RKO (cell line): ENCODE results near the gene NOS3.
A peak's percentile ranks its signal among the peaks of the same experiment; 100 is the strongest.

Experiments used
- DNase-seq: peaks from one replicate; pipeline ENCODE4 v3.0.0-alpha.2; 2016; ENCODE audit warnings: low spot score

The NOS3 gene

DNA sequence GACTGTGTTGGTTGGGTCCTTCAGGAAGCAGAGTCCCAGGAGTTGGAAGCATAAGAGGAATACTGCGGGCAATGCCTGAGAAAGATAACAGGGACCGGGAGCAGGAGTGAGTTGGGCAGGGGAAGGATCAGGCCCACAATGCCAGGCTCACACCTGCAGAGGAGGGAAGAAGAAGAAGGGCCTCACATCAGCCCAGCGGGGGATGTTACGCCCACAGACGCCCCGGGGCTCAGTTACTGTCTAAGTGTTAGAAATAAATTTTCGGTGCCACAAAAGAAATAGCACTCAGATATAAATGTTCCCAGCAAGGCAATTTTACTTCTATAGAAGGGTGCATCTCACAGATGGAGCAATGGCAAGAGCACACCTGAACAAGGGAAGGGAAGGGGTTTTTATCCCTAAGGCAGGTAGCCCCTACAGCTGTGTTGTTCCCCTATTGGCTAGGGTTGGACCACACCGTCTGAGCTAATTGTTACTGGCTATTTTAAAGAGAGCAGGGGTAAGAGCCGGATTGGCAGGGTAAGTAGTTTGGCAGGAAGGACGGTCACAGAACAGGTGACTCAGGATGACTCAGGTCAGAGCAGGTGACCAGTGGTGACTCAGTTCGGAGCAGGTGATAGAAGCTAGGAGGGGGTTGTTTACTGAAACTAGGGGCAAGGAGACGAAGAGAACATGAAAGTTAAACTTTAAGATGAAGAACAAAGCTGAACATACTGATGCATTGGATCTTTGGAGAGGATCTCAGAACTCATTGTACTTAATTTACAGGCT is at the start of gene NOS3:
Gene NOS3, plus strand, starts transcription at position 602 of the 771 bp plus-strand sequence. CDS start 2,787 bp downstream, outside the sequence.
- DNase-seq: peak; percentile 74

DNA sequence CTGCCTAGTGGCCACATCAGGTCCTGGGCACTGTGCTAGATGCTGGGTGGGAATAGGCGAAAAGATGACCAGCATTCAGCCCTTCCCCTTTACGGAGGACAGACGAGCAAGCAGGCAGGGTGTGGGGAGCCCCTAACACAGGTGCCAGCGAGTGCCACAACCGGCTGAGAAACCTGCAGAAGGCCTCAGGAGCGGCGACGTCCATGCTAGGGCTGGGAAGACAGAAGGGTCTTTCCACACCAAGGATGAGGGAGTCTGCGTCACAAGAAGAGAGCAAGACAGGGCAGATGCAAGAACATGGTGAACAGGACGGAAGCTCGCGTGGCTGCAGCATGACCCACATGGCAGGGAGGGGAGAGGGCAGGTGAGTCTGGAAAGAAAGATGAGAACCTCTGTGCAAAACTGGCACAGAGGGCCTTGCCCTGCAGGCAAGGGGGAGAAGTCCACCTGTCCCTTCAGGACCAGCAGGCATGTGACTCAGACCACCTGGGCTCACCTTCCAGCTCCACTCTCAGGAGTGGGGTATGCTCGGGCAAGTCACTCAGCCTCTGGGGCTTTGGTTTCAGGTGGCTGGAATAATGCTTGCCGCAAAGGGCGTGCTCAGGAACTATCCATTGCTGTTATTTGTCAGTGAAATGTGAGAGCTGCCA is 49.3 kb upstream of the NOS3 start:
- DNase-seq: no peak

DNA sequence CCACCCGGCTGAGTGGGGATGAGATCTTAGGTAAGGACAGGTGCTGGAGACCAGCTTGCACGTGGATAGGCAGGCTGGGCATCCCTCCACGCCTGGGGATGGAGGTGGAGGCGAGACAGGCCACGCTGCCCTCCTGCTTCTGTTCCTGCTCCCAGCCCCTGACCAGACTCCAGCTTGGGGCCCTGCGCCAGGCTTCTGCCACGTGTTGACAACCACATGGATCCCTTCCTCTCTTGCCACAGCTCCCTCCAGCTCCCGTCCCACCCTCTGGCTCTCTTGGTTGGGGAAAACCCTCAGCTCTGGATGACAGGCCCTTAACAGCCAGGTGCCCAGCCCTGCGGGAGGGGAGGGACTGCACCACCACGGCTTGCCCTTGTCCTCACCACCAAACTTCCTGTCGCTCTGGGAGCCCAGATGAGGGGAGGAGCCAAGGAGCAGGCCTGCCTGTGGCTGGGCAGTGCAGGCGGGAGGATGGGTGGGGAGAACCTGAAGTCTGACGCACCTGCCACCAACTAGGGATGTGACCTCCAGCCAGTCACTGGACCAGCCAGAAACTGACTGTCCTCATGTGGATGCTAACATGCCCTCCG is 48.7 kb upstream of the NOS3 start:
- no peak for DNase-seq

DNA sequence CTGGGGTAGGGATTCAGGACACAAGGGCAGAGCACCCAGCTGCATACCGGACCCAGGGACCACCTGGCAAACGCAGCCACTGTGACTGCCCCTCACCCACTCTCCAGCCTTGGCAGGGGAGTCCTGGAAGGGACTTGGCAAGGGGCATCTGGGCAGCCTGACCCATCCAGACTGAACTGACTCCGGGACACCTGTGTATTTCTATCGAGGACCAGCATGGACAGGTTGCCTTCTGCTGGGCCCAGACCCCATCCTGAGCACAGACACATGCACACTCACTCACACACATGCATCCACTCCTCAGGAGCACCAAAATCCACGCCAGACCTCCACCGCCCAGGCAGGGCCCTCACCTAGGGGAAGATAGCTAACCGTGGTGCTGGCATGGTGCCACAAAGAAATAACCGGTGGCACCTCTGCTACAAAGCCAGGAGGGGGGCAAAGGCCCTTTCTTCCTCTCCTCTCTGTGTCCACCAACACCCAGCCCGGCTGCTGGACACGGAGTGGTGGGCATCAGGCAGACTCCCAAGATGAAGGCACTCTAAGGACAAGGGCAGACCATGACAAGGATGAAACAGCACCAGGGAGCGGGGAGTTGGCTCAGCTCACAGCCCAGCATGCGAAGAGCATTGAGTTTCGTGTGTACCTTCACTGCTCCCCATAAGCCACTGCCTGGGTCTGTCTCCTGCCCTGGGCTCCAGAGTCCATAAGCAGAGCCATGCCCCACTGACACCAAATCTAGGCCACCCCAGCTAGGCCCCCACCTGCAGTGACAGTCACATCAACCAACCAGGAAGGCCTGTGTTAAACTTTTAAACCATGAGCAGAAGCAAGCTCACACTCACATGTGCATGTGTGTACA is 48.0 kb upstream of the NOS3 start:
- no peak for DNase-seq

DNA sequence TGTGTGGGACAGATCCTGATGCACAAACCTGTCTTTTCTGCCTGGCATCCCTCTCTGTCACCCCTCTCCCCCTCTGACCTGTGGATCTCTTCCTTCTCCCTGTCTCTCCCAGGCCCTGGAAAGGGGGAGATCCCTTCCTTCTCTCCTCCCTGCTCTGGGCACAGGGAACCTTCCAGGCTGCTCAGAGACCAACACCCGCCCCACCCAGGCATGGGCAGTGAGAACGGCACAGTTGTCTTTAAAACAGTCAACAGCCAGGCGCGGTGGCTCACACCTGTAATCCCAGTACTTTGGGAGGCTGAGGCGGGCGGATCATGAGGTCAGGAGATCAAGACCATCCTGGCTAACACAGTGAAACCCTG is 47.4 kb upstream of the NOS3 start:
- no peak for DNase-seq

DNA sequence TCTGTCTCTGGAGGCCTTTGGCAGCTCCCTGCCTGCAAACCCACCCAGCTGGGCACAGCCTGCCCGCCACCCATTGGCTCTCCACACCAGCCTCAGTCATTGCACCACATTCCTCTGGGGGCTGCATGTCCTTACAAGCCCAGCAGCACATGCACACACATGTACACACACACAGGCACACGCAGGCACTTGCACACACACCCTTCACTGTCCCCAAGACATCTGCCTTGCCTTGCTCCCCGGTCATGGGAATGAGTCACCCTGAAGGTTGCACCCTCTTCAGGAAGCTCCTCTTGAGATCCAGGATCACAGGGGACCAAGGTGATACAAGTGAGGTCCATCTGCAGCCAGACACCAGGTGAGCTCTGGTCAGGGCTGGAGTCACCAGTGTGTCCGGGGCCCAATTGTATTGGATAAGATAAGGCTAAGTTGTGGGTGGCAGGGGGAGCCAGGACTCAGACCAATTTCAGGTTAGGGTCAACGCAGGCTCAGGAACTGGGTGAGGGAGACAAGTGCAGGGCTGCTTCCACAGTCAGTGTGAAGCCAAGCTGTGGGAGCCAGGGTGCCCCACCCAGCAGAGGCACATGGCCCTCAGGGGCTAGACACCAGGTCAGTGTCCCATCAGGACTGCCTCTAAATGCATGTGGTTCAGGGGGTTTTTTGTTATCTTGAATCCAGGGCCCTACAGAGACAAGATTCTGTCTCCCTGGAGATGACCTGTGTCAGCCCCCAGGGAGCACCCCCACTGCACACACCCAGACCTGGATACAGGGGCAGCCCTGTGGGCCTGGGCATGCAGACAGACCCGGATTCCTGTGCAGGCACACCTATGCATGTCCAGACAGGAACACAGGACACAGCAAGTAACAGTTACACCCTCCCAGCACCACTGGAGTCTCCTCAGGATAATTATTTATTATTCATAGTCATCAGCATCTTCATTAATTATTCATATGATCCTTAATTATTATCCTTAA is 46.5 kb upstream of the NOS3 start:
- no peak for DNase-seq

DNA sequence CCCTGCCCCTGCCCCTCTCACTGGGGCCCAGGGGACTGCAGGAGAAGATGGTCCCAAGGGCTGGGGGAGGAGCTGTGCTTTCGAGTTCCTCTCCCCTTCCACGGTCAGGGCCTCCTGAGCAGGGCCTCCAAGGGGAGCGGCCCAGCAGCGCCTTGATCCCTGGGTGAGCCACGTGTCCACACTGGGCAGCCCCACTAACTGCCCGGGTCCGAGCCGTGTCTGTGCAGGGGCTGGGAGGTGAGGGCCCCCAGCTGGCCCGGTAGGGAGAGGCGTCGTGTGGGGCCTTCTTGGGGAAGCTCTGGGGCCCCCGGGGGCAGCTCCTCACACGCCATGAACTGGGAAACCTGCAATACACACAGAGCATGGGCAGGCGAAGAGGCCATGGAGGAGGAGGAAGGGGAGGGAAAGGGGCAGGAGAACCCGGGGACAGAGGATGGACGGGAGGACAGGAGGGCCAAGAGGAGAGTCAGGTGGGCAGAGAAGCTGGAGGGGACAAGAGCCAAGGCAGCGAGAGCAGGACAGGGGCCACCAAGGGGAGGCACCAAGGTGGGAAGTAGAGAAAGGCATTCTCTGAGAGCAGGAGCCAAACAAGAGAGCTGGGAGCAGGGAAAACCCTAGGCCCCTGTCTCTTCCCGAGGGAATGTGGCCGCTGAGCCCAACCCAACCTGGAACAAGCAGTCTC is 45.5 kb upstream of the NOS3 start:
- no peak for DNase-seq

- DNase-seq: no peak
Observed at GRCh38 chr7:150945853-150946420, 44.9 kb upstream of the NOS3 start.

DNA sequence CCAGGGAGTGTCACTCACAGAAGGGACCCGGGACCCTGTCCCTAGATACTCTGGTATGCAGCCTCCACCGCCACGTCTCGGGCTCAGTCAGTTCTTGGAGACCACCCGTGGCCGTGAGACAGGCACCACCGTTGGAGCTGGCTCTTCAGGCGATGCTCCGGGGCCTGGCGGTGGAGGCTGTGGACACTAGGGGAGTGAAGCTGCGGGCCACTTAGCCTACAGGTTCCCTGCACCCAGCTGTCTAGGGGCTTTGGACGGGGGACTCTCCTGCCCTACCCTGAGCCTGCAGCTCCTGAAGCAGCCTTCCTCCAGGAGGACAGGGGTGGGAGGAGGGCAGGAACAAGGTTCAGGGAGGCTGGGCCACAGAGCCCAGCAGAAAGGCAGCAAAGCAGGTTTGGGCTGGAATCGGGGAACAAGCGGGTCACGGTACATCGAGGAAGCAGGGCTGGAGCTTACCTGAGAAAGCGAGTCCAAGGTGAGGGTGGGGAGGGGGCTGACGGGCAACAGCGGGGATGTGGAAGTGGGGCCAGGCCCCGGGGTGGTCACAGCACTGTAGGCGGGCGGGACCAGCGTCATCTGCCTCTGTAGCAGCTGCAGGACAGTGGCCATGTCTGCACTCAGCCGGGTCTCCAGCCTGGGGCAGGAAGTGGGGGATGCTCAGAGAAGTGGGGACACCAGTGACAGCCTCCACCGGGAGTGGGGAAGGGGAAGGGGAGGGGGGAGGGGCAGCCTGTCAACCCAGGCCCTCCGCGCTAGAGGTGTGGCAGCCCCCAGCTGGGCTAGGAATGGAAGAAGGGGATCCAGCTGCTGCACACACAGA is 44.2 kb upstream of the NOS3 start:
- no peak for DNase-seq

- DNase-seq: no peak
Observed at GRCh38 chr7:150947241-150947745, 43.5 kb upstream of the NOS3 start.

DNA sequence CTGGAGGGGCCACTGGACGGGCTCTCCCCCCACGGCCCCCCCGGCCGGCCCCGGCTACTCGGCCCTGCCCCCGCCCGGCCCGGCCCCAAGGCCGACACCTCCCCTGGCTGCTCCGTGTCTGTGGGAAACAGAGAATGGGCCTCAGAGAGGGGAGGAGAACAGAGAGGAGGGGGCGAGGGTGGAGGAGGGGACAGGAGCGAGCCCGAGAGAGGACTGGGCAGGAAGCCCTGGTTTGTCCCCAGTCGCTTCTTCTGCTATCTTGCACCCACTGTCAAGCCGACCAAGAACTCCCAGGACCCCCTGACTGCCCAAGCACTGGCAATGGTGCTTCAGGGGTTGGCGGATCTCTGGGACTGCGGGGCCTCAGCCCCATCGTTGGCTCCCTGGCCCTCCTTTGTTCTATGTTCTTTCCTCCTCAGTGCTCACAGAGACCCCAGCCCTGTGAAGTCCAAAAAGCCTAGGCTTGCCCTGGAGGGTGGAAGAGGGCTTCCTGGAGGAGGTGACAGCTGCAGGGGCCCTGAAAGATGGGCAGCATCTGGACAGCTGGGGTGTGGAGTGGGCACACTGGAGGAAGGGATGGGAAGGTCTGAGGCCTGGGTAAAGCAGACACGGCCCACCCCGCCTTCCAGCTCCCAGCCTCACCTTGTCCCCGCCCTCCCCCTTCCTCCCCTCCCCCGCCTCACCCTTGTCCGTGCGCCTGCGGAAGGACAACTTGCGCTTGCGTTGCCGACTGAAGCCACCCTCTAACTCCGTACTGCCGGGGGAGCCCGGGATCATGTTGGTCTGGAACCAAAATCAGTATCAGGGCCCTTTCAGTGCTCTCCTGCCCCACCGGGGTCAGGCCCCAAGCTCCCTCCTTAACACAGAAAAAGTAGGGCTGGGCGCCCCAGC is 42.8 kb upstream of the NOS3 start:
- DNase-seq: no peak

DNA sequence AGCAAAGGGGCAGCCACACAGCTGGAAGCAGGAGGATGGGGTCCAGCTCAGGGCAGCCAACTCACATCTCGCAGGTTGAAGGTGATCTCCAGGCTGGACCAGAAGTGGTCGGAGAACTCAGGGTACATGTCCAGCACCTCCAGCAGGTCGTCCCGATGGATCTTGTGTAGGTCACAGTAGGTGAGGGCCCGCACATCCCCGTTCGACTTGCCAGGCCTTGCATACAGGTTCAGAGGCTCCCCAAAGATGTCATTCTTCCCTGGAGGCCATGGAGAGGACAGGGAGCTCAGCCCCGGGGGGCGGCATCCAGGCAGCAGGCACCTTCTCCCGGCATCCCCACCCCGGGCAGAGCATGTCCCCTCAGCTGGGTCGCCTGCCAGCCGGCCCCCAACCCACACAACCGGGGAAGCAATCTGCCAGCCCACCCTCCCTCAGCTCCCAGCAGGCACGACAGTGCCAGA is 42.0 kb upstream of the NOS3 start:
- no peak for DNase-seq

DNA sequence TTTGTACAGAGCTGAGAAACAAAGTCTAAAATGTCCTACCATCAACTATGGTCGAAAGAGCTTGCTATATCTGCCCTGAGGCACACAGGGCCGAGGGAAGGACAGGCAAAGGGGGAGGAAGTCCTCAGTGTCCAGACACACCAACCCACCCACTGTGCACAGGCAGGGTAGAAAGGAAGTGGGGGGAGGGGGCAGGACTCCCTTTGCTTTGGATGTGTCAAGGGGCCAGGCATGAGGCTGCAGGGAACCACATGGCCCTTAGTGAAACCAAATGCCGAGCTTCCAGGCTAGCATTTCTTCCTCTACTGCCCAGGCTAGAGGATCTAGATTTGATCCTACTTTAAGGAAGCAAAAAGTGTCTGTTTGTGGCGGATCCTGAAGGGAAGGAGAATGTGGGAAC is 41.3 kb upstream of the NOS3 start:
- no peak for DNase-seq

- no peak for DNase-seq
Observed at GRCh38 chr7:150949971-150950491, 40.8 kb upstream of the NOS3 start.

DNA sequence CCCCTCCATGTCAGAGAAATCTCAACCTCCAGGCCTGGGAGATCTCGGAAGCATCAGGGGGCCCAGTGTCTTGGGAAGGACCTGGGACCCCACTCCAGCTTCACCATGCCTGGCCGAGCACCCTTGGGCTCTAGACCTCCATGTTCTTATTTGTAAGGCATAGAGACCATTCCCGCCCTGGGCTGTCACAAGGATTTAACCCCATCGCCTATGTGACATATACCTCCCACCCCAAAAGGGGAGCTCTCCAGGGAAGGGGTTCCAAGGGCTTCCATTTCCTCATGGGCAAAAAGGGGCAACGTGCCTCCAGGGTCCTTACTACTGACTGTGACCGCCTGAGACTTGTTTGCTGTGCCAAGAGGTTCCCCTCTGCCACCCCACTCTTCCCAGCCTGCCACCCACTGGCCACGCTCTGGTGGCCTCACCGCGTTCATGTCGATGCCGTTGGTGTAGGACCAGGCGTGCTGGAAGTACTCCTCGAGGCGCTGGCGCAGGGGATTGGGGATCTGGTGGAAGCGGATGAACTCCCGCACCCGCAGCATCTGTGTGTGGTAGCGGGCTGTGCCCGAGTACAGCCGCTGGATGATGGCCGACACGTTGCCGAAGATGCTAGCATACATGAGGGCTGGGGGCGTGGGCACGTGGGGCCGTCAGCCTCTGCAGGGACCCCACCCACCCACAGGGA is 40.2 kb upstream of the NOS3 start:
- no peak for DNase-seq

DNA sequence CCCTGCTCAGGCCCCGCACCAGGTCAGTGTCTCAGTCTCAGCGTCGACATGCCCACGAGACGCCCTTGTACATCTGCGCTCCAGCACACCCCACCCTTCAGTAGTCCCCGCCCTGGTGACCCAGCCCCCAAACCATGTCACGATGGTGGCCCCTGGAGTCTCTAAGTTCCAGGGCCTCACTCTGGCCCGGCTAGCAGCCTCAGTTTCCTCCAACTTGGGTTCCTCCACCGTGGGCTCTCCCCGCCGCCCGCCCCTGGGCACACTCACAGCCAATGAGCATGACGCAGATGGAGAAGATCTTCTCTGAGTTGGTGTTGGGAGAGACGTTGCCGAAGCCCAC is 39.7 kb upstream of the NOS3 start:
- DNase-seq: no peak

GRCh38 chr7:150951521-150951920 is 39.3 kb upstream of the NOS3 start:
- DNase-seq: no peak
